CD14-positive monocyte (primary cell): ENCODE results near the gene PGAP6. TPM values are rescaled to one million over a fixed set of nuclear protein-coding genes. Genes with fewer than 3 reads are reported as not detected.
"Not testable (repeated sequence)": the region's sequence is repeated elsewhere in the genome, so short reads cannot be mapped to it uniquely, and the experiment has no call there.

ENCODE experiments used
- DNase-seq, 3 donors: peaks; one replicate each; pipeline ENCODE4 v3.0.0-alpha.2; 2011 to 2022
- H2AFZ ChIP-seq: 2 replicates; pipeline ENCODE4 v1.6.0; 2012; ENCODE audit warnings: mild to moderate bottlenecking, low read depth, low read length, inconsistent platforms; ENCODE audit not compliant: insufficient read depth, poor library complexity, severe bottlenecking
- H3K27ac ChIP-seq, 2 donors: 1 replicate in 1 of 2; 2 replicates in 1 of 2; pipeline ENCODE4 v1.5.1; 2012 to 2013; ENCODE audit warnings: low read length in 2 of 2, control low read depth in 1 of 2, inconsistent platforms in 1 of 2, low read depth in 1 of 2, mild to moderate bottlenecking in 1 of 2
- H3K27me3 ChIP-seq, 2 donors: one replicate each; pipeline versions ENCODE4 v1.6.0 to v1.6.1; 2011 to 2013; ENCODE audit warnings: low read length in 2 of 2; ENCODE audit not compliant: control insufficient read depth in 2 of 2, insufficient read depth in 2 of 2
- H3K36me3 ChIP-seq, 2 donors: replicated peaks in 1 of 2; 1 replicate in 1 of 2; 2 replicates in 1 of 2; pipeline versions ENCODE4 v1.5.1 to v1.6.1; 2012 to 2013; ENCODE audit warnings: low read length in 2 of 2, control low read depth in 1 of 2, inconsistent platforms in 1 of 2, mild to moderate bottlenecking in 1 of 2; ENCODE audit not compliant: insufficient read depth in 2 of 2, control insufficient read depth in 1 of 2
- H3K4me1 ChIP-seq, 2 donors: 1 replicate in 1 of 2; 2 replicates in 1 of 2; pipeline versions ENCODE4 v1.5.1 to v1.6.1; 2012 to 2013; ENCODE audit warnings: low read length in 2 of 2, control low read depth in 1 of 2, inconsistent platforms in 1 of 2, mild to moderate bottlenecking in 1 of 2, moderate library complexity in 1 of 2; ENCODE audit not compliant: insufficient read depth in 2 of 2, control insufficient read depth in 1 of 2
- H3K4me2 ChIP-seq: replicated peaks from 2 replicates; pipeline ENCODE3; 2012; ENCODE audit warnings: low read length, moderate library complexity, mild to moderate bottlenecking; ENCODE audit not compliant: poor library complexity, severe bottlenecking; ENCODE audit errors: extremely low read depth
- H3K4me3 ChIP-seq, 3 experiments: fragments of 200-600 bp in 1 of 3; sonication (generic) in 1 of 3; replicated peaks in 1 of 3; 1 replicate in 2 of 3; 2 replicates in 1 of 3; pipeline ENCODE4 v1.5.1; 2011 to 2013; ENCODE audit warnings: low read length in 3 of 3, mild to moderate bottlenecking in 3 of 3, control low read depth in 2 of 3, low read depth in 2 of 3, inconsistent platforms in 1 of 3, moderate library complexity in 1 of 3
- H3K79me2 ChIP-seq: 2 replicates; pipeline ENCODE4 v1.6.0; 2012; ENCODE audit warnings: mild to moderate bottlenecking, control low read depth, inconsistent platforms, low read length, moderate library complexity; ENCODE audit not compliant: insufficient read depth
- H3K9ac ChIP-seq: 2 replicates; pipeline ENCODE4 v1.6.0; 2017; ENCODE audit warnings: low read length, mild to moderate bottlenecking; ENCODE audit not compliant: insufficient read depth, poor library complexity, severe bottlenecking
- H3K9me3 ChIP-seq, 2 donors: replicated peaks in 1 of 2; 1 replicate in 1 of 2; 2 replicates in 1 of 2; pipeline versions ENCODE4 v1.5.1 to v1.6.1; 2012 to 2013; ENCODE audit warnings: low read length in 2 of 2, control low read depth in 1 of 2; ENCODE audit not compliant: control insufficient read depth in 1 of 2, insufficient read depth in 1 of 2
- H4K20me1 ChIP-seq: 2 replicates; pipeline ENCODE4 v1.6.0; 2012; ENCODE audit warnings: mild to moderate bottlenecking, low read length, control low read depth, moderate library complexity; ENCODE audit not compliant: insufficient read depth
- H3K27ac Mint-ChIP-seq, 7 donors: one replicate each; pipeline ENCODE4 v1.8.0; 2020; ENCODE audit warnings: mild to moderate bottlenecking in 7 of 7, mixed read lengths in 7 of 7, moderate library complexity in 6 of 7, inconsistent platforms in 2 of 7
- H3K27me3 Mint-ChIP-seq, 3 donors: one replicate each; pipeline ENCODE4 v1.8.0; 2021 to 2022; ENCODE audit warnings: low read depth in 3 of 3, mild to moderate bottlenecking in 3 of 3, mixed read lengths in 3 of 3, moderate library complexity in 3 of 3, inconsistent platforms in 1 of 3
- H3K36me3 Mint-ChIP-seq, 2 donors: one replicate each; pipeline ENCODE4 v1.8.0; 2020; ENCODE audit warnings: mixed read lengths in 2 of 2, inconsistent platforms in 1 of 2, mild to moderate bottlenecking in 1 of 2
- H3K4me1 Mint-ChIP-seq: one replicate; pipeline ENCODE4 v1.8.0; 2020; ENCODE audit warnings: mild to moderate bottlenecking, mixed read lengths
- H3K4me3 Mint-ChIP-seq, 2 donors: one replicate each; pipeline ENCODE4 v1.8.0; 2020; ENCODE audit warnings: mild to moderate bottlenecking in 2 of 2, mixed read lengths in 2 of 2, moderate library complexity in 1 of 2
- H3K9me3 Mint-ChIP-seq, 7 donors: one replicate each; pipeline ENCODE4 v1.8.0; 2020 to 2022; ENCODE audit warnings: mixed read lengths in 7 of 7, mild to moderate bottlenecking in 6 of 7, moderate library complexity in 6 of 7, inconsistent platforms in 2 of 7
- WGBS: methylation state at CpG from one replicate; pipeline ENCODE4 v1.1.5; 2013; ENCODE audit warnings: missing lambda C conversion rate; ENCODE audit not compliant: insufficient coverage; 5-methylcytosine and 5-hydroxymethylcytosine counted together
- intact Hi-C, 2 donors: fragments of 100-400 bp; cut with micrococcal nuclease; formaldehyde crosslinking; loops; one replicate each; pipeline versions ENCODE4 v1.15.0 to v1.15.1; 2023
- polyA plus RNA-seq, 3 donors: library from polyadenylated mRNA; depleted of rRNA in 1 of 3; unstranded in 2 of 3; stranded (reverse) in 1 of 3; fragments of 300-500 nt in 2 of 3; fragments of >200 nt in 1 of 3; fragmentation: Illumina TruSeq in 2 of 3; gene quantifications; 1 replicate in 2 of 3; 2 replicates in 1 of 3; pipeline ENCODE4 v1.2.3, GENCODE V29; 2012 to 2021
- TF ChIP-seq, protein P1 (sequence below): fragments of 200-600 bp; IDR thresholded peaks from one replicate; pipeline ENCODE4 v1.8.0; 2022; ENCODE audit warnings: antibody characterized with exemption, mild to moderate bottlenecking

PGAP6 gene
- polyA plus RNA-seq, 3 donors = 18.2 to 137 (median 39.8) TPM

DNA sequence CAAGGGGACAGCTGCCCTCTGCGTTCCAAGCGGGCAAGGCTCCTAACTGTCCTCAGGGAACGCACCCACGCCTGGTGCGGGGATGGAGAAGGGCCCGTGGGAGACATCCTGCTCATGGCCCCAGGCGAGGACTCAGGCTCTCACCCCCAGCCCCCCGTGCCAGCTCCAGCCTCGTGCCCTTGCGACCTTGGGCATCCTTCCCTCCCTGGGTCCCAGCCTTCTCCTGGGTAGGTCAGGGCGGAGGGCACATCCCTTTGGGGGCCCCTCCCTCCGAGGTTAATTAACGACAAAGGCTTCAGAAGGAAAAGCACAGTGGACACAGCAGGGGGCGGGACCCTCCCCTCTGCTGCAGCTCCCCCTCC is 3.0 kb downstream of the PGAP6 start:
- no peak overlapping the region for H2AFZ ChIP-seq
- no peak overlapping the region for H3K9ac ChIP-seq
- no peaks in the 10 kb centered on the region for H3K27me3 ChIP-seq
- no peak overlapping the region for H3K27ac ChIP-seq
- TF ChIP-seq, protein P1, sequence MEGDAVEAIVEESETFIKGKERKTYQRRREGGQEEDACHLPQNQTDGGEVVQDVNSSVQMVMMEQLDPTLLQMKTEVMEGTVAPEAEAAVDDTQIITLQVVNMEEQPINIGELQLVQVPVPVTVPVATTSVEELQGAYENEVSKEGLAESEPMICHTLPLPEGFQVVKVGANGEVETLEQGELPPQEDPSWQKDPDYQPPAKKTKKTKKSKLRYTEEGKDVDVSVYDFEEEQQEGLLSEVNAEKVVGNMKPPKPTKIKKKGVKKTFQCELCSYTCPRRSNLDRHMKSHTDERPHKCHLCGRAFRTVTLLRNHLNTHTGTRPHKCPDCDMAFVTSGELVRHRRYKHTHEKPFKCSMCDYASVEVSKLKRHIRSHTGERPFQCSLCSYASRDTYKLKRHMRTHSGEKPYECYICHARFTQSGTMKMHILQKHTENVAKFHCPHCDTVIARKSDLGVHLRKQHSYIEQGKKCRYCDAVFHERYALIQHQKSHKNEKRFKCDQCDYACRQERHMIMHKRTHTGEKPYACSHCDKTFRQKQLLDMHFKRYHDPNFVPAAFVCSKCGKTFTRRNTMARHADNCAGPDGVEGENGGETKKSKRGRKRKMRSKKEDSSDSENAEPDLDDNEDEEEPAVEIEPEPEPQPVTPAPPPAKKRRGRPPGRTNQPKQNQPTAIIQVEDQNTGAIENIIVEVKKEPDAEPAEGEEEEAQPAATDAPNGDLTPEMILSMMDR = no peak
- DNase-seq = no peak
- H3K4me2 ChIP-seq = no peak overlapping the region
- WGBS = 99% methylated on average over 11 of the region's 14 CpGs
- no peak overlapping the region for H3K4me3 Mint-ChIP-seq
- no peaks in the 10 kb centered on the region for H3K9me3 Mint-ChIP-seq
- H3K4me3 ChIP-seq = no peak overlapping the region
- peaks cover 17 to 36% of the 10 kb centered on the region in 2 donors for H3K36me3 Mint-ChIP-seq
- intact Hi-C loops = no loop called here
- no peak overlapping the region for H3K27ac Mint-ChIP-seq
- H3K79me2 ChIP-seq = peaks cover 35% of the 10 kb centered on the region
- H3K4me1 ChIP-seq = peaks cover 27 to 33% of the 10 kb centered on the region in 2 donors
- peaks cover 37 to 40% of the 10 kb centered on the region in 2 donors for H3K36me3 ChIP-seq
- peaks cover 0 to 14% (median 9%) of the 10 kb centered on the region in 3 donors for H3K27me3 Mint-ChIP-seq
- peaks cover 26% of the 10 kb centered on the region for H3K4me1 Mint-ChIP-seq
- peaks cover 32% of the 10 kb centered on the region for H4K20me1 ChIP-seq
- H3K9me3 ChIP-seq = no peaks in the 10 kb centered on the region

DNA sequence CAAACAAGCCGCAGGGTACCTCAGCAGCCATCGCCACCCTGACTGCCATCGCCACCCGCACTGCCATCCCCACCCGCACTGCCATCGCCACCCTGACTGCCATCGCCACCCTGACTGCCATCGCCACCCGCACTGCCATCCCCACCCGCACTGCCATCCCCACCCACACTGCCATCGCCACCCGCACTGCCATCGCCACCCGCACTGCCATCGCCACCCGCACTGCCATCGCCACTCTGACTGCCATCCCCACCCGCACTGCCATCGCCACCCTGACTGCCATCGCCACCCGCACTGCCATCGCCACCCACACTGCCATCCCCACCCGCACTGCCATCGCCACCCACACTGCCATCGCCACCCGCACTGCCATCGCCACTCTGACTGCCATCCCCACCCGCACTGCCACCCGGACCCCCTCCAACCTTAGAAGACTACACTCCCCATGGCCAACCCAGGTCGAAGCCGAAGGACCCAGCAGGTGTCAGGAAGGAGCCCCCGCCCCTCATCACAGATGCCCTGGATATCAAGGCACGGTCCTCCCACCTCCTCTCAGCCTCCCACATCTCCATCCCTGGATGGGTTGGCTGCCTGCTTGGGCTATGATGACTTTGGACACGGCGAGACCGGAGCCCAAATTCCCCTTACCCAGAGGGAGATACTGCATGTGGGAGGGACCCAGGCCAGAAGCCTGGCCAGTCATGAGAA is 3.5 kb downstream of the PGAP6 start:
- H3K27me3 ChIP-seq, H3K27ac Mint-ChIP-seq, H2AFZ ChIP-seq, intact Hi-C loops, H3K9me3 ChIP-seq, H3K27me3 Mint-ChIP-seq, H3K4me3 Mint-ChIP-seq, H3K4me2 ChIP-seq, H3K9ac ChIP-seq, H3K9me3 Mint-ChIP-seq, DNase-seq, H3K27ac ChIP-seq, H3K4me3 ChIP-seq: not testable (repeated sequence)
- peaks cover 21% of the 10 kb centered on the region for H3K4me1 Mint-ChIP-seq
- 92% methylated on average over 23 of the region's 36 CpGs for WGBS
- Histone ChIP-seq H3K79me2 (peaks cover 35% of the 10 kb centered on the region), H4K20me1 (peaks cover 32% of the 10 kb centered on the region), H3K36me3 (peaks cover 42 to 46% of the 10 kb centered on the region in 2 donors), H3K4me1 (peaks cover 22 to 28% of the 10 kb centered on the region in 2 donors)
- H3K36me3 Mint-ChIP-seq = peaks cover 21 to 42% of the 10 kb centered on the region in 2 donors
